ENCODE results near the gene LRRC63.
"Not testable (repeated sequence)": the region's sequence is repeated elsewhere in the genome, so short reads cannot be mapped to it uniquely, and the experiment has no call there.

Gene LRRC63

GRCh38 chr13:46211483-46212351 lies at the start of gene LRRC63:
Gene LRRC63 (plus strand): TSS chr13:46211928. CDS start chr13:46213035, 1,107 bp downstream.
- DNase-seq: peak; percentile 83

- DNase-seq: not testable (repeated sequence)
These were observed 49.0 kb upstream of the LRRC63 start for GRCh38 chr13:46162741-46163140.

- DNase-seq: no peak
These were observed 47.1 kb upstream of the LRRC63 start for GRCh38 chr13:46164661-46165060.

- no peak for DNase-seq
These were observed 46.1 kb upstream of the LRRC63 start for GRCh38 chr13:46165485-46166223.

- no peak for DNase-seq
These were observed 45.5 kb upstream of the LRRC63 start for GRCh38 chr13:46166224-46166584.

GRCh38 chr13:46166947-46167610 lies 44.6 kb upstream of the LRRC63 start:
- no peak for DNase-seq

GRCh38 chr13:46168341-46168740 lies 43.4 kb upstream of the LRRC63 start:
- peak; percentile 69 for DNase-seq

- DNase-seq: no peak
These were observed 42.9 kb upstream of the LRRC63 start for GRCh38 chr13:46168783-46169182.

- no peak for DNase-seq
These were observed 42.0 kb upstream of the LRRC63 start for GRCh38 chr13:46169758-46170157.

- DNase-seq: no peak
These were observed 41.5 kb upstream of the LRRC63 start for GRCh38 chr13:46170268-46170667.

GRCh38 chr13:46170687-46171086 lies 41.0 kb upstream of the LRRC63 start:
- DNase-seq: no peak

- no peak for DNase-seq
These were observed 40.5 kb upstream of the LRRC63 start for GRCh38 chr13:46171217-46171616.

- DNase-seq: no peak
These were observed 40.0 kb upstream of the LRRC63 start for GRCh38 chr13:46171739-46172138.

GRCh38 chr13:46172531-46172991 lies 39.2 kb upstream of the LRRC63 start:
- peak; percentile 59 for DNase-seq

GRCh38 chr13:46173656-46174055 lies 38.1 kb upstream of the LRRC63 start:
- DNase-seq: peak; percentile 47

- peak; percentile 29 for DNase-seq
These were observed 35.0 kb upstream of the LRRC63 start for GRCh38 chr13:46176756-46177155.

- DNase-seq: no peak
These were observed 33.6 kb upstream of the LRRC63 start for GRCh38 chr13:46178143-46178542.

GRCh38 chr13:46178821-46179220 lies 32.9 kb upstream of the LRRC63 start:
- no peak for DNase-seq

GRCh38 chr13:46179491-46179908 lies 32.2 kb upstream of the LRRC63 start:
- DNase-seq: peak; percentile 71

- no peak for DNase-seq
These were observed 31.6 kb upstream of the LRRC63 start for GRCh38 chr13:46179969-46180763.

- no peak for DNase-seq
These were observed 30.3 kb upstream of the LRRC63 start for GRCh38 chr13:46181377-46181839.

- peak; percentile 87 for DNase-seq
These were observed 29.8 kb upstream of the LRRC63 start, which contains the start of gene LCP1 for GRCh38 chr13:46181840-46182490. Gene LCP1 (minus strand): TSS chr13:46182177. CDS start chr13:46159662, 22,515 bp downstream.
